Kidney (tissue), 14 donors: ENCODE data around the gene KCNMB2. TPM values are rescaled to one million over a fixed set of nuclear protein-coding genes. Genes with fewer than 3 reads are reported as not detected.

Source experiments
- DNase-seq, 5 donors: peaks; one replicate each; pipeline ENCODE4 v3.0.0-alpha.2; 2013 to 2020
- FAIRE-seq: peaks from 2 replicates; lab custom pipeline; 2012; peaks lifted over from hg19 to GRCh38; lab: Jason Lieb, UNC
- H3K27ac ChIP-seq, 2 donors: one replicate each; pipeline ENCODE4 v1.7.0; 2013; ENCODE audit warnings: low read depth in 2 of 2, low read length in 2 of 2, inconsistent platforms in 1 of 2
- H3K27me3 ChIP-seq: one replicate; pipeline ENCODE4 v1.7.1; 2013; ENCODE audit warnings: low read length, inconsistent platforms; ENCODE audit not compliant: control insufficient read depth, insufficient read depth
- H3K36me3 ChIP-seq, 3 donors: one replicate each; pipeline versions ENCODE4 v1.7.0 to v1.7.1; 2013; ENCODE audit warnings: low read length in 3 of 3, control low read depth in 1 of 3, inconsistent platforms in 1 of 3; ENCODE audit not compliant: insufficient read depth in 3 of 3, control insufficient read depth in 2 of 3
- H3K4me1 ChIP-seq, 3 donors: one replicate each; pipeline versions ENCODE4 v1.7.0 to v1.7.1; 2013; ENCODE audit warnings: low read length in 3 of 3, inconsistent platforms in 1 of 3, low read depth in 1 of 3; ENCODE audit not compliant: control insufficient read depth in 2 of 3, insufficient read depth in 2 of 3
- H3K4me3 ChIP-seq, 3 donors: one replicate each; pipeline versions ENCODE4 v1.7.0 to v1.8.1; 2013; ENCODE audit warnings: low read length in 3 of 3, control low read depth in 1 of 3, inconsistent platforms in 1 of 3
- H3K9ac ChIP-seq, 3 donors: one replicate each; pipeline versions ENCODE4 v1.7.0 to v1.7.1; 2013; ENCODE audit warnings: low read length in 3 of 3, control low read depth in 1 of 3, inconsistent platforms in 1 of 3
- H3K9me3 ChIP-seq, 3 donors: one replicate each; pipeline versions ENCODE4 v1.7.0 to v1.7.1; 2013; ENCODE audit warnings: low read length in 3 of 3, control low read depth in 1 of 3, inconsistent platforms in 1 of 3; ENCODE audit not compliant: control insufficient read depth in 2 of 3, insufficient read depth in 1 of 3
- intact Hi-C: fragments of 100-400 bp; cut with DNase I; formaldehyde crosslinking; loops from one replicate; pipeline ENCODE4 v1.11.1; 2022
- polyA plus RNA-seq: library from polyadenylated mRNA; stranded (reverse); fragments of 350-450 nt; fragmentation: Illumina TruSeq; extraction: RNeasy Lipid Tissue Mini Kit (QIAGEN cat#74804); gene quantifications from one replicate; pipeline ENCODE4 v1.2.3, GENCODE V29; 2014; ENCODE audit warnings: low read depth, low replicate concordance; ENCODE audit not compliant: insufficient read depth
- total RNA-seq: library from RNA; stranded (reverse); fragmentation: NEBNext Ultra II Directional; extraction: Animal tissue kit (Norgen Biotek cat#: 25700); gene quantifications from one replicate; pipeline ENCODE4 v1.2.1, GENCODE V29; 2021
- TF ChIP-seq, protein P1 (sequence below): IDR thresholded peaks from 3 replicates; pipeline ENCODE4 v1.5.1; 2012; ENCODE audit warnings: mild to moderate bottlenecking, moderate library complexity, borderline replicate concordance; ENCODE audit not compliant: insufficient read depth; ENCODE audit errors: extremely low read depth
- donor health status: control.
- donor health status: control.
- donor health status: control.
- donor health status: control.
- donor health status: control.
- donor health status: DM: yes; HTN: yes; CAD: no.
- donor health status: Normal renal cell carcinoma (clear cell type).

The KCNMB2 gene
- total and polyA plus RNA-seq, 2 donors from 2014 or later = 2.1 to 4.4 TPM

DNA sequence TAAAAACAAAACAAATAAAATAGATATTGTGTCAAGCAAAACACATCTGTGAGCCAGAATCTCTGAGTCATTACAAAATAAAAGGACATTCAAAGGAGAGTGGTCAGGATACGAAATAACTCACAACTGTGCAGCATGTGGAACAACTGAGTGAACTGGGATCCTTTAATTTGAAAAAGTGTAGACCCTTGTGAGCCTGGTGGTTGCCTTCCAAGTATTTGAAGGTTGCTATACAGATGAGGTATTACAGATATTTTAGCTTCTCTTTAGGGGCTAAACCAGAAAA is 26.7 kb downstream of the KCNMB2 start:
- Histone ChIP-seq H3K4me3 (no peak overlapping the region), H3K9me3 (no peaks in the 10 kb centered on the region), H3K27ac (no peak overlapping the region), H3K4me1 (no peaks in the 10 kb centered on the region), H3K27me3 (no peaks in the 10 kb centered on the region), H3K36me3 (no peaks in the 10 kb centered on the region), H3K9ac (no peak overlapping the region)
- no peak for FAIRE-seq
- TF ChIP-seq, protein P1, sequence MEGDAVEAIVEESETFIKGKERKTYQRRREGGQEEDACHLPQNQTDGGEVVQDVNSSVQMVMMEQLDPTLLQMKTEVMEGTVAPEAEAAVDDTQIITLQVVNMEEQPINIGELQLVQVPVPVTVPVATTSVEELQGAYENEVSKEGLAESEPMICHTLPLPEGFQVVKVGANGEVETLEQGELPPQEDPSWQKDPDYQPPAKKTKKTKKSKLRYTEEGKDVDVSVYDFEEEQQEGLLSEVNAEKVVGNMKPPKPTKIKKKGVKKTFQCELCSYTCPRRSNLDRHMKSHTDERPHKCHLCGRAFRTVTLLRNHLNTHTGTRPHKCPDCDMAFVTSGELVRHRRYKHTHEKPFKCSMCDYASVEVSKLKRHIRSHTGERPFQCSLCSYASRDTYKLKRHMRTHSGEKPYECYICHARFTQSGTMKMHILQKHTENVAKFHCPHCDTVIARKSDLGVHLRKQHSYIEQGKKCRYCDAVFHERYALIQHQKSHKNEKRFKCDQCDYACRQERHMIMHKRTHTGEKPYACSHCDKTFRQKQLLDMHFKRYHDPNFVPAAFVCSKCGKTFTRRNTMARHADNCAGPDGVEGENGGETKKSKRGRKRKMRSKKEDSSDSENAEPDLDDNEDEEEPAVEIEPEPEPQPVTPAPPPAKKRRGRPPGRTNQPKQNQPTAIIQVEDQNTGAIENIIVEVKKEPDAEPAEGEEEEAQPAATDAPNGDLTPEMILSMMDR = no peak
- DNase-seq = no peak
- intact Hi-C loops = no loop called here

DNA sequence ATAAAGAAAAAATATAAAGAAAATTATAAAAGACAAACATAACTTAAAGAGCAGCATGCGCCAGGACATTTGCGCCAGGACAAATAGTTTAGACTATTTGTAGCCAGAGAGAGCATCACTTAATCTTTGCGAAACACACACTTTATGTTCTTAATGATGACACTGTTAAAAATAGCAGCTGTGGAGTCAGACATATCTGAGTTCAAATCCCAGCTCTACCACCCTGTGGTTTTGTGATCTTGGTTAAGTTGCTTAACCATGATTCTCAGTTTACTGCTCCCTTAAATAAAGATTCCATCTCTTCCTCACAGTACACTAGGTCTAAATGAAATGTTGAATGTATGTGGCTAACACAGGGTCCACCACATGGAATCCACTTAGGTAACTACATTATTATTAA is 31.4 kb downstream of the KCNMB2 start:
- intact Hi-C loops = no loop called here
- Histone ChIP-seq H3K27me3 (no peaks in the 10 kb centered on the region), H3K4me3 (no peak overlapping the region), H3K27ac (no peak overlapping the region), H3K9me3 (no peaks in the 10 kb centered on the region), H3K4me1 (no peaks in the 10 kb centered on the region), H3K9ac (no peak overlapping the region), H3K36me3 (no peaks in the 10 kb centered on the region)
- TF ChIP-seq, protein P1 = no peak
- FAIRE-seq = no peak
- DNase-seq = no peak

DNA sequence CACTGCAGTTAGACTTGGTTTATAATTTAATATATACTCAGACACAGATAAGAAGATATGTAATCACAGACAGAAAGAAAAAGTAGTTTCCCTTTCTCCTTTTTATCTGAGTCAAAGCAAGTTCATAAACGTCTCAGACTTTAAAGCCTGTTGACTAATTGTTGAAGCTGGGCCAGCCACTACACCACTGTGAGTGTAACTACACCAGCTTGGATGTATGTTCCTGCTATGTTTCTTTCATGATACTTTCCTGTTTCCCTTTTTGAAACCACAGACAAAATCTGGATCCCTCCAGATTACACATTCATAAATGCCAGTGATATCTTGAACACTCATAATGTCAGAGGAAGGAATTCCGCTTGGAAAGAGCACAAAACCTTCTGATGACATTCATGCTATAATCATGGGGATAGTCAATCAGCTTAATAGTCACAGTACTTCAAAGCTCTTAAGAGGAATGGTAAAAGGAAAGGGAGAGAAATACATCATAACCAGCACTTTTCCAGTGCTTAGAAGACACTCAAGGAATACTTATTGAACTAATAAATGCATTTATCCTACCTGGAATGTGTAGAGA is 32.0 kb downstream of the KCNMB2 start:
- no peak overlapping the region for H3K9ac ChIP-seq
- no peaks in the 10 kb centered on the region for H3K9me3 ChIP-seq
- DNase-seq = peak in 2 of 5 donors; percentile 16 to 64
- no peaks in the 10 kb centered on the region for H3K4me1 ChIP-seq
- TF ChIP-seq, protein P1 = no peak
- no peak for FAIRE-seq
- H3K36me3 ChIP-seq = no peaks in the 10 kb centered on the region
- H3K27me3 ChIP-seq = no peaks in the 10 kb centered on the region
- no peak overlapping the region for H3K27ac ChIP-seq
- intact Hi-C loops = no loop called here
- no peak overlapping the region for H3K4me3 ChIP-seq

DNA sequence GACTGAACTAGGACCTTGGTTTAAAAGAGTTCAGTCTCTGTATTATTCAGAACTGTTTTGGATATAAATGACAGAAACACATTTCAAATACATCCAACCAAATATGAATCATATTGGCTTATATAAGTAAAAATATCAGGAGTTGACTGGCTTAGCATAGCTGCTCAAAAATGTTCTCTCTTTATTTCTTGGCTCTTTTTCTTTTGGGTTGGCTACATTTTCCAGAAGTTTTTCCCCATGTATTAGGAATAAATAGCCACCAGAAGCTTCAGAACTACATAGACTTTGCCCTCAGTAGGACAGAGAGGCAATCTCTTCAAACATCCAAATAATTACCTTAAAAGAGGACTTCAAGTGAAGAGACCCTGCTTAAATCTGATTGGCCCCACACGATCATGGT is 32.7 kb downstream of the KCNMB2 start:
- no peaks in the 10 kb centered on the region for H3K36me3 ChIP-seq
- no peaks in the 10 kb centered on the region for H3K9me3 ChIP-seq
- no peaks in the 10 kb centered on the region for H3K4me1 ChIP-seq
- DNase-seq (no peak), FAIRE-seq (no peak)
- H3K27me3 ChIP-seq = no peaks in the 10 kb centered on the region
- TF ChIP-seq, protein P1 = no peak
- intact Hi-C loops = no loop called here
- H3K9ac ChIP-seq = no peak overlapping the region
- H3K27ac ChIP-seq = no peak overlapping the region
- no peak overlapping the region for H3K4me3 ChIP-seq
